Tongue (tissue), 2 donors: Measurements from ENCODE around the gene LDB2. TPM values are rescaled to one million over a fixed set of nuclear protein-coding genes. Genes with fewer than 3 reads are reported as not detected.
A peak's percentile ranks its signal among the peaks of the same experiment; 100 is the strongest.

Experiments
- DNase-seq: peaks from one replicate; pipeline ENCODE4 v3.0.0-alpha.2; 2015
- total RNA-seq: library from RNA; depleted of rRNA; stranded (reverse); fragments of >200 nt; gene quantifications from one replicate; pipeline ENCODE4 v1.2.3, GENCODE V29; 2014

Gene LDB2
- total RNA-seq, 1 donor from 2014 or later = 49.2 TPM

DNA sequence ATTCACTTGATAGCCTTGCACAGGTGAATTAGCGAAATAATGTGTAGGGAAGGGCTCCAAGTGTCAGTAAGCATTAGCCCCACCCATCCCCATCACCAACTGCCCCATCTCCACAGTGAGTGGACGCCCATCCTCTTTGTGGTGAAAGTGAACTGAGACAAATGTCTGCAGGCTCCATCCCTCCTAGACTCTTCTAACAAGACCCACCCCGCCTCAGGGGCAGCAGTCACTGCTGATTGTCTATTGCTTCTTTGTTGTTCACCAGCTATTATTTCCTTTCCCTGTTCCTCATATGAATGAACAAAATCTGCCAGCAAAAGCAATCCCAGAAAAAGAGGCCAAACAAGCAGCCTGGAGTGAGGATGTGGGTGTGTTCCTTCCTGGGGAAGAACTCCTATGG is 96.4 kb downstream of the LDB2 start:
- DNase-seq = no peak

DNA sequence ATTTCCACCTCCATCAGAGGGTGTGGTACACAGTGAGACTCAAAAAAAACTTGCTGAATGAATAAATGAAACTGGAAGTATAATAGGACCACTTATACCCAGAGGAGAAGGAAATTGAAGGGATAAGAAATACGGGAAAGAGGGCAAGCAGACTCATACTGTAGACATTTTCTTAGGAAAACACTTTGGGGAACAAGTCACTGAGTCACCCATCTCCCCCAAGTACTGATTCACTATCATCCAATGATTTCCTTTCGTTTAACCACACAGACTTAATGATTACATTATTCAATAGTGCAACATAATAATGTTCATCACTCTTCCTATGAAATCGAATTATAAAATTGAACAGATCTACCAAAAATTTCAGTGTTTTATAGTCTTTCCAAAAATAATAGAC is 97.1 kb downstream of the LDB2 start:
- no peak for DNase-seq

- peak; percentile 81 for DNase-seq
Measured at GRCh38 chr4:16794816-16795445, 103.5 kb downstream of the LDB2 start.

DNA sequence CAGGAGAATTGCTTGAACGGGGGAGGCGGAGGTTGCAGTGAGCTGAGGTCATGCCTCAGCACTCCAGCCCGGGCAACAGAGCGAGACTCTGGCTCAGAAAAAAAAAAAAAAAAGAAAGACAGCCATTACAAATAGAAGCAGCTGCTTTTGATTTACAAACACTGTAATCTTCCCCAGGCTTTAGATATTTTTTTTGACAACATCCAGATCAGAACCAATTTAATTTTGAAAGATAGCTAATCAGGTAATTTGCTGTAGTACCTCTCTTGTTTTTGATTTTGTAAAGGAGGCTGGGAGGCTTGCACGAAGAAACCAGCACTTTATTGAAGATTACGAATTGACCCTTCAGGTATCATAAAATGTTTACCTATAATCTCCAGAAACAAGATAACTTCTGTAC is 107.0 kb downstream of the LDB2 start:
- DNase-seq = no peak

DNA sequence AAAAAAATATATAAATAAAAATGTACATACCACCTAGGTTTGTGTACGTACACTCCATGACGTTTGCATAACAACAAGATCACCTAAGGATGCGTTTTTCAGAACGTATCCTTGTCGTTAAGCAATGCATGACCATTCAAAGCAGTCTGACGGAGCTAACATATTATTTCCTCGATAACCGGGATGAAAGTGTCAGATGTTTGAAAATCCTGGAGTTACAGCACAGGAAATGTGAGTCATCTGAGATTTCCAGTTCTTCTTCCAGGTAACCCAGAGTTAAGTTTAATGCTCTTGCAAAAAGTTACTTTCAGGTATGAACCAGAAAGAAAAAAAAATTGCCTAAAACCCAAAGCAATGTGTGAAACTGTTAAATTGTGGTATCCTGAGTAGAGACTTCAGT is 107.9 kb downstream of the LDB2 start:
- no peak for DNase-seq

DNA sequence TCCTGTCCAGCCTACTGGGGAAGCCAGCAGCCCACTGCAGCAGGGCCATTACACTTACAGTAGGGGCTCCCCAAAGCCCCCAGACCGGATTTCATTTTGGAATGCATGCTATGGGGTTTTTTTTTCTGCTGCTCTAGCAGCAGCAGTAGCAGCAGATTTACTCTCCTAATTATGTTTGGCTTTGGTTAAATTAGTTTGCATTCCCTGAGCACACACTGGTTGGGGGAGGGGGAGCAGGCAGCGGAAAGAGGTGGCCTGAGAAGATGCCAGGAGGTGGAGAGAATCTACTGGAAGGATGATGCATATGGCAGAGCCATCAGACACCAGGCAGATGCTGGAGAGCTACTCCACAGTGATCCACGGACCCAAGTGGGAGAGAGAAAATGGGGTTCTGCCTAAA is 109.6 kb downstream of the LDB2 start:
- no peak for DNase-seq

DNA sequence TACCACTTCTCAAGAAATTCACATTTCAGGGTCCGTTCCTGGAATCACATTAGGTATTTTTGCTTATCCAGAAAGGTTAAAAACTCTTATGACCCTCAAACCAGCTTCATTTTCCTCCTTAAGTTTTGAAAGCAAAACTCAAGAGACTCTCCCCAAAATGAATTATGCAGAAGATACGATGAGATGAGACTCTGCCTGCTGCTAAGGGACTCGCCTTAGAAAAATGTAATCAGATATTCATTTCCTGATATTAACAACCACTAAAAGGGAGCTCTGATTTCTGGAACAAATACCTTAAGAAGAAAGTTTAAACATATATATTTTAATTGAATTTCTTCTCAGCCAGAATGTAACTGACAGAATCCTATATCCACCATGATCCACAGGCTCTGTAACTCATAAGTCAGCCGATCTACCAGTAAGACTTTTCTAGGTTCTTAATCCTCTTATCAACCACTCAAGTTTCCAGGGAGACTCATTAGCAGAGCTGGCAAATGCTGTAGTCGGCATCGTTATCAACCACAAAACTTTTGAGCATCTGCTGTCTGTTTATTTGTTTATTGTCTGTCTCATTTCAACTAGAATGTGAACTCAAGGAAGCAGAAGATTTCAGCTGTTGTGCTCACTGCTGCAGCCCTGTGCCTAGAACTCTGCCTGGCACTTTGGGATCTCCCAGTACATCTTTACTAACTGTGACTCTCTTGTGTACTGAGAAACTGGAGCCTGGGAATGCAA is 112.5 kb downstream of the LDB2 start:
- DNase-seq = no peak

GRCh38 chr4:16783119-16783518 is 115.3 kb downstream of the LDB2 start:
- peak; percentile 29 for DNase-seq

- no peak for DNase-seq
Measured at GRCh38 chr4:16779028-16779675, 119.3 kb downstream of the LDB2 start.

GRCh38 chr4:16777726-16778125 is 120.7 kb downstream of the LDB2 start:
- no peak for DNase-seq

GRCh38 chr4:16775411-16776154 is 122.9 kb downstream of the LDB2 start:
- DNase-seq = no peak

- DNase-seq = peak; percentile 73
Measured at GRCh38 chr4:16772366-16772850, 126.0 kb downstream of the LDB2 start.

- no peak for DNase-seq
Measured at GRCh38 chr4:16770710-16771285, 127.6 kb downstream of the LDB2 start.

- DNase-seq = no peak
Measured at GRCh38 chr4:16767861-16768260, 130.6 kb downstream of the LDB2 start.

DNA sequence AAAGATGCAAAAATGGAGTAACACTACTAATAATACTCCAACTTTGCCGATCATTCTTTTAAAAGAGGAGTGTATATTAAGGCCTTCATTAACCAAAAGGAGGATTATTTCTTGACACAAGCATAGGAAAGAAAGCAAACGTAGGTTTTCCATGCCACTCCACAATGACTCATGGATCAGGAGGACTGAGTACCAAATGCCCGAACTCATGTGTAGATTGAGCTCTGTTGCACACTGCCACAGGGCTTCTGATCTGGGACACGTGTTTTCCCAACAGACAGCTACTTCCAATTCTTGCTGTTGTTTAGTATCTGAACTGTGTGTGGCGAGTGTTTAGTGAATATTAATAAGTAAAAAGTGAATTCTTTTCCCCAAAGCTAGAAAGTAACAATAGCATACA is 131.2 kb downstream of the LDB2 start:
- DNase-seq = no peak

- no peak for DNase-seq
Measured at GRCh38 chr4:16765546-16765945, 132.9 kb downstream of the LDB2 start.

DNA sequence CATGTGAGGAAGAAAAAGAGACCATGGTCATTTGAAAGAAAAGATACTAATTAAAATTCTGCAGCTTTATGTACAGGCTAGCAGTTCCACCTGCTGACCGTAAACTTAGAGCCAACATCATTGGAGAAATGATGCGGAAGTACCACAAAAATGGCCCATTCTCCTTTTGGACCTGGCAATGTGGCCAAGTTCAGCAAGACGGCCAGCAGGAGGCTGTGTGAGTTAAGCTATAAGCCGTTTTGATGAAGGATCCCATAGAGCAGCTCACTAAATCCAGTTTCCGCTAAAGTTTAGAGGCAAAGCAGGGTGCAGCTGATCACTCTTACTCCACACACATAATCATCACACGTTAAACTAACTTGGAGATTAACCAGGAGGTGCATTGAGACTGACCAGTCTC is 133.8 kb downstream of the LDB2 start:
- DNase-seq = no peak

DNA sequence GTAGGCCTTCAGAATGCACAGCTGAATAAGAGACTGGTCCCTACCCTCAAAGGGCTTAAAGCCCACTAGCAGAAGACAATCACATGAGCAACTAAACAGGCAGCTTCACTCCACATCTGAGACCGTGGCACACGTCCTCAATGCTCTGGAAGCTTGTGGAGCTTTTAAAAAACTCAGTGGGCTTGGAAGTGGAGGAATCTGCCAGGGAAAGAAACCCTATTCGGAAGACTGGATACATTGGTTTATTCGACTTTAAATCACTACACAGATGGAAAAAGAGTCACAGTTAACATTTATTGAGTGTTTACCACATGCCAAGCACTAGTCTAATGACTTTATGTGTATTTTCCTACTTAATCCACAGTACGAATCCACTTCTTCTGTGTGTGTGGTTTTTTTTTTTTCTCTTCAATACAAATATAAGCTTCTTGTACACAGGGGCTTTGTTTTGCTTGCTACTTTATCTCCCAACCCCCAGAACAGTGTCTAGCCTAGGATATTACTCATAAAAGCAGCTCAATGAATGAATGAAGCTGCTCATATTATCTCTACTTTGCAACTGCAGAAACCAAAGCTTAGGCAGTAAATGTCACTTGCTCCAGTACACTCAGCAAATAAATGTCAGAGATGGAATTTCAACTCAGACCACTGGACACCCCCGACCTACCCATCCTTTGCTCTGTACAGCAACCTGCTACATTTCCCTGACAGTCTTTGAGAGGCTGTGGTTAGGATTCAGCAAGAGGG is 137.7 kb downstream of the LDB2 start:
- DNase-seq = peak; percentile 20

GRCh38 chr4:16759931-16760582 is 138.4 kb downstream of the LDB2 start:
- peak; percentile 79 for DNase-seq

DNA sequence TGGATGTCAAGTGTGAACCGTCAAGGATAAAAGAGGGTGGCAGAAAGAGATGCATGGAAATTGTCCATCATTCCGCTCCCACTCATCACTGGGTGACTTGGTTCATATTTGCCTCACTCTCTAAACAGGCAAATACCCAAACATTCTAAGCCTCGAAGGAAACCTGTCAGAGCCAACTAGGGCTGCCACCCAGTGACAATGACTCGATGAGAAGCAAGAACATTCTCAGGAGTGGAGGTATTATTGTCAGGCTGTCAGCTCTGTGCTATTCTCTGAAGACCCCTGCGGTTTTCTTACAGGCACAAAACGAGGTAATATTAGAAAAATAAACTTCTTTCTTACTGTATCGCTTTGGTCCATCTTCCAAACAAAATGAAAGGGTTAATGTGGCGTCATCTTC is 139.6 kb downstream of the LDB2 start:
- DNase-seq = no peak

DNA sequence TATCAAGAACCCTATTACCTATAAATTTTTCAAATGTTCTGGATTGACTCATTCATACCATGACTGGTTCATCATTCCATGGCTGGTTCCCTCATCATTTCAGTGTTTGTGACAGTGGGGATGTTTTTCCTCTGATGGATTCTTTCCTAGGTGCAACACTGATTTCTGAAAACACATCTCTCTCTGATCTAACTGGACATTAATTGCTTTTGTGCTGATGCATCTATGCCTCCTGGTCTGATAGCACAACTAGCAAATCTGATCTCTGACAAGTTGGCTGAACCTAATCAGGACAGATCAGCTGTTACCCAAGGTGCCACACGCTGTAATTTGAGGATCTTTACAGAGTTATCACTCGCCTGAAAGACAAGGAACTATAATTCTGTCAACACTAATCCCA is 140.2 kb downstream of the LDB2 start:
- DNase-seq = no peak
